Measurements from ENCODE around the gene RNF208. TPM values are rescaled to one million over a fixed set of nuclear protein-coding genes. Genes with fewer than 3 reads are reported as not detected.
A peak's percentile ranks its signal among the peaks of the same experiment; 100 is the strongest.

RNF208 gene
- total and polyA plus RNA-seq, 10 of the 15 experiments (the other 5 are each of a cell fraction or from before 2014, with no cell fraction given): 0.06 to 10.7 (median 0.77) TPM

GRCh38 chr9:137240841-137241489 is 18.9 kb upstream of the RNF208 start, which contains the start of gene TUBB4B (continued):
- TF ChIP-seq, protein P1, sequence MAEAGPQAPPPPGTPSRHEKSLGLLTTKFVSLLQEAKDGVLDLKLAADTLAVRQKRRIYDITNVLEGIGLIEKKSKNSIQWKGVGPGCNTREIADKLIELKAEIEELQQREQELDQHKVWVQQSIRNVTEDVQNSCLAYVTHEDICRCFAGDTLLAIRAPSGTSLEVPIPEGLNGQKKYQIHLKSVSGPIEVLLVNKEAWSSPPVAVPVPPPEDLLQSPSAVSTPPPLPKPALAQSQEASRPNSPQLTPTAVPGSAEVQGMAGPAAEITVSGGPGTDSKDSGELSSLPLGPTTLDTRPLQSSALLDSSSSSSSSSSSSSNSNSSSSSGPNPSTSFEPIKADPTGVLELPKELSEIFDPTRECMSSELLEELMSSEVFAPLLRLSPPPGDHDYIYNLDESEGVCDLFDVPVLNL (IDR thresholded peaks at IDR 0.05; ENCODE audit: low read depth, low read length): peak; percentile 70; the same call in 1 of the 2 replicates
- no peak for TF ChIP-seq EZH2 (IDR thresholded peaks at IDR 0.05; ENCODE audit: borderline replicate concordance, control insufficient read depth, low read depth, low read length)

DNA sequence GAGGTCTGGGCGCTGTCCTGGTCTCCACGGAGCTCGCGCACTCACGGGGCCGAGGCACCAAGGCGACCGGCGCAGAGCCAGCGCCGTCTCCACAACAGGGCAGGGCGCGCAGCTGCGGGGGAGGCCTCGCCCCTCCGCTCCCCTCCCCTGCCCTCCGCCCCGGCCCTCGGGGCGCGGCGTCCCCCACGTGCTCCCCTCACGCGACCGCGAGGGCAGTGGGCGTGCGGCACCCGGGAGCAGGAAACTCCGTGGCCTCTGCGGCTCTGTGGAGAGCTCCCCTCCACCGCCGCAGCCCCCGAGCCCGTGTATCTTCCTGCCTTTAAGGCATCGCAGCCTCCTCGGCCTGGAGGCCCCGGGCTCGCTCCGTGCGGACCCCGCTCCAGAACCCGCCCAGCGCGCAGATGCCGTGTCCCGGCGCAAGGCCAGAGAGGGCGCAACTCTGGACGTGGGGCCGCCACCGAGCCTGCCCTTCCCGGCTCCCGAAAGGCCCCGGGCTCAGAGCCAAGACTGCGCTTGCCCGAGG is 18.3 kb upstream of the RNF208 start:
- SMC1A ChIA-PET (ENCODE audit: uncharacterized antibody, unreplicated experiment): interaction anchor here (0.7 to 1.7 kb wide), 6 partner anchors 13 to 154 kb away, joined by 3 to 6 read pairs (median 3); partner anchors contain the start of gene MAN1B1
- TF ChIP-seq KDM1A (IDR thresholded peaks at IDR 0.05; ENCODE audit: borderline replicate concordance) (no peak), PAX5 (IDR thresholded peaks at IDR 0.05; ENCODE audit: borderline replicate concordance, low read depth, low read length) (no peak), EP300 (IDR thresholded peaks at IDR 0.05; ENCODE audit: borderline replicate concordance in 1 of 2, control insufficient read depth in 1 of 2, low read depth in 2 of 2, low read length in 2 of 2) (no peak), BMI1 (IDR thresholded peaks at IDR 0.05; ENCODE audit: borderline replicate concordance) (no peak), RELA (IDR thresholded peaks at IDR 0.05; ENCODE audit: borderline replicate concordance, partially characterized antibody) (peak; percentile 56), MYC (IDR thresholded peaks at IDR 0.05; ENCODE audit: insufficient read depth, insufficient read length, insufficient replicate concordance, low read length, severe bottlenecking) (peak; percentile 91), MEF2A (IDR thresholded peaks at IDR 0.05; ENCODE audit: insufficient read depth, low read depth, low read length) (no peak), ZNF24 (IDR thresholded peaks at IDR 0.05) (no peak), ZNF207 (IDR thresholded peaks at IDR 0.05; ENCODE audit: borderline replicate concordance) (peak; percentile 95), BCL11A (IDR thresholded peaks at IDR 0.05; ENCODE audit: low read depth, low read length) (0 out of 2 replicates have a peak, but pooled peaks have one; percentile 23), FOXM1 (IDR thresholded peaks at IDR 0.05; ENCODE audit: low read depth, low read length) (no peak)
- TF ChIP-seq, protein P2, sequence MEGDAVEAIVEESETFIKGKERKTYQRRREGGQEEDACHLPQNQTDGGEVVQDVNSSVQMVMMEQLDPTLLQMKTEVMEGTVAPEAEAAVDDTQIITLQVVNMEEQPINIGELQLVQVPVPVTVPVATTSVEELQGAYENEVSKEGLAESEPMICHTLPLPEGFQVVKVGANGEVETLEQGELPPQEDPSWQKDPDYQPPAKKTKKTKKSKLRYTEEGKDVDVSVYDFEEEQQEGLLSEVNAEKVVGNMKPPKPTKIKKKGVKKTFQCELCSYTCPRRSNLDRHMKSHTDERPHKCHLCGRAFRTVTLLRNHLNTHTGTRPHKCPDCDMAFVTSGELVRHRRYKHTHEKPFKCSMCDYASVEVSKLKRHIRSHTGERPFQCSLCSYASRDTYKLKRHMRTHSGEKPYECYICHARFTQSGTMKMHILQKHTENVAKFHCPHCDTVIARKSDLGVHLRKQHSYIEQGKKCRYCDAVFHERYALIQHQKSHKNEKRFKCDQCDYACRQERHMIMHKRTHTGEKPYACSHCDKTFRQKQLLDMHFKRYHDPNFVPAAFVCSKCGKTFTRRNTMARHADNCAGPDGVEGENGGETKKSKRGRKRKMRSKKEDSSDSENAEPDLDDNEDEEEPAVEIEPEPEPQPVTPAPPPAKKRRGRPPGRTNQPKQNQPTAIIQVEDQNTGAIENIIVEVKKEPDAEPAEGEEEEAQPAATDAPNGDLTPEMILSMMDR (IDR thresholded peaks at IDR 0.05 in 2 of 3, conservative IDR thresholded peaks at IDR 0.05 in 1 of 3; ENCODE audit: control insufficient read depth in 2 of 3, extremely low read depth in 1 of 3, insufficient read depth in 1 of 3, low read depth in 3 of 3, low read length in 3 of 3): peak in 2 of 3 experiments; percentile 14 to 23; a peak in 2 of 6 replicates

More for the DNA sequence above, 18.3 kb upstream of the RNF208 start:
- WGBS (ENCODE audit: insufficient coverage, insufficient replicate concordance, low lambda C conversion rate, missing lambda C conversion rate): under 1% methylated on average over 34 of the region's 58 CpGs
- peaks cover 4% of the 10 kb centered on the region; the same call in 1 of the 2 replicates for H4K20me1 ChIP-seq (ENCODE audit: control insufficient read depth, insufficient read depth)
- peak overlapping the region; percentile 77 for H3K4me2 ChIP-seq (ENCODE audit: control insufficient read depth, insufficient read depth)
- no peak for FAIRE-seq
- ChIA-PET CTCF (interaction anchor here (0.6 to 5.3 kb wide), 13 partner anchors 12 to 205 kb away, joined by 3 to 52 read pairs (median 4); partner anchors contain the start of genes CYSRT1, NELFB, RNF208 and RNF224), POLR2A (interaction anchor here (0.5 to 9.2 kb wide), 29 partner anchors 10 to 361 kb away, joined by 3 to 112 read pairs (median 5); partner anchors contain the start of genes CYSRT1, EXD3, MAN1B1 and NELFB), RAD21 (ENCODE audit: unreplicated experiment) (interaction anchor here (0.9 to 2.2 kb wide), 12 partner anchors 14 to 122 kb away, joined by 3 to 13 read pairs (median 4); partner anchors contain the start of genes NELFB, NRARP, RNF208 and TPRN)
- TSS peak; percentile 77 for BruUV-seq (replicated peaks)
- no peaks in the 10 kb centered on the region for H3K9me3 ChIP-seq (replicated peaks; ENCODE audit: control insufficient read depth, insufficient read depth, low read length)
- ATAC-seq: peak; percentile 61
- intact Hi-C loops (cut with micrococcal nuclease; ENCODE audit: unreplicated experiment): no loop called here
- in situ Hi-C loops (cut with MboI): no loop called here
- peak overlapping the region; percentile 68 for H3K9ac ChIP-seq (ENCODE audit: control insufficient read depth, insufficient read depth, low read length)
- H3K4me1 ChIP-seq (ENCODE audit: control insufficient read depth, insufficient read depth, low read length): peaks cover 42% of the 10 kb centered on the region
- H3K4me3 ChIP-seq: peak overlapping the region; percentile 76
- DNase-seq (ENCODE audit: low read depth, low spot score): no peak
- peaks cover 8 to 14% of the 10 kb centered on the region in 2 experiments for H3K36me3 ChIP-seq (ENCODE audit: control insufficient read depth in 2 of 2, insufficient read depth in 2 of 2, low read length in 1 of 2)
- peaks cover 30% of the 10 kb centered on the region for H3K79me2 ChIP-seq (ENCODE audit: control insufficient read depth, insufficient read depth, low read length)
- H2AFZ ChIP-seq (ENCODE audit: control insufficient read depth, low read depth, low read length): peak overlapping the region; percentile 75
- peak overlapping the region; percentile 83 for H3K27ac ChIP-seq (ENCODE audit: control insufficient read depth, insufficient read depth)
- H3K27me3 ChIP-seq (replicated peaks in 1 of 2; ENCODE audit: control insufficient read depth in 2 of 2, insufficient read depth in 2 of 2, low read length in 1 of 2): no peaks in the 10 kb centered on the region
